ENCODE data around the gene OR10J4.

DNA sequence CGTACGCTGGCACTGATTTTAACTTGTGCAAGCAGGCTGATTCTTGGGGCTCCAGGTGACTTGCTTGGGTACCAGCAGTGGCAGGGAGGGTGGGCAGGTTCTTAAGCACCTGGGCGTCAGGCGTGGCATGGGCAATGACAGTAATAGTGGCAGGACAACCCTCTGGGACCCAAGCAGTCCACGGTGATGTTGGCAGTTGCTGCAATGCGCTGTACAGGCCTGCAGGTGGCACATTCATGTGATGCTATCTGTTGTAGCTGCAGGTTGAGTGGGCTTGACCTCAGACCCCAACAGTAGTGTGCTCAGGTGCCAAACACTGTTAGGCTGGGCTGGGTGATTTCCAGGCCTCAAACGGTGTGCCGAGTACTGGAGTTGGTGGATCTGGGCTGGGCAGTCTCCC lies 10.2 kb upstream of the OR10J4 start:
- TF ChIP-seq, protein P1, sequence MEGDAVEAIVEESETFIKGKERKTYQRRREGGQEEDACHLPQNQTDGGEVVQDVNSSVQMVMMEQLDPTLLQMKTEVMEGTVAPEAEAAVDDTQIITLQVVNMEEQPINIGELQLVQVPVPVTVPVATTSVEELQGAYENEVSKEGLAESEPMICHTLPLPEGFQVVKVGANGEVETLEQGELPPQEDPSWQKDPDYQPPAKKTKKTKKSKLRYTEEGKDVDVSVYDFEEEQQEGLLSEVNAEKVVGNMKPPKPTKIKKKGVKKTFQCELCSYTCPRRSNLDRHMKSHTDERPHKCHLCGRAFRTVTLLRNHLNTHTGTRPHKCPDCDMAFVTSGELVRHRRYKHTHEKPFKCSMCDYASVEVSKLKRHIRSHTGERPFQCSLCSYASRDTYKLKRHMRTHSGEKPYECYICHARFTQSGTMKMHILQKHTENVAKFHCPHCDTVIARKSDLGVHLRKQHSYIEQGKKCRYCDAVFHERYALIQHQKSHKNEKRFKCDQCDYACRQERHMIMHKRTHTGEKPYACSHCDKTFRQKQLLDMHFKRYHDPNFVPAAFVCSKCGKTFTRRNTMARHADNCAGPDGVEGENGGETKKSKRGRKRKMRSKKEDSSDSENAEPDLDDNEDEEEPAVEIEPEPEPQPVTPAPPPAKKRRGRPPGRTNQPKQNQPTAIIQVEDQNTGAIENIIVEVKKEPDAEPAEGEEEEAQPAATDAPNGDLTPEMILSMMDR (IDR thresholded peaks at IDR 0.05), result no peak
- TF ChIP-seq POLR2AphosphoS5 (IDR thresholded peaks at IDR 0.05), result no peak
